GM12873 (cell line): ENCODE data around the gene SYN1.

ENCODE experiments used
- CTCF ChIP-seq: IDR thresholded peaks from 2 replicates; pipeline ENCODE4 v1.5.1; 2012; ENCODE audit warnings: low read depth, mild to moderate bottlenecking, moderate library complexity, low read length, control low read depth; ENCODE audit not compliant: insufficient read depth; ENCODE audit errors: missing control alignments

SYN1 gene

DNA sequence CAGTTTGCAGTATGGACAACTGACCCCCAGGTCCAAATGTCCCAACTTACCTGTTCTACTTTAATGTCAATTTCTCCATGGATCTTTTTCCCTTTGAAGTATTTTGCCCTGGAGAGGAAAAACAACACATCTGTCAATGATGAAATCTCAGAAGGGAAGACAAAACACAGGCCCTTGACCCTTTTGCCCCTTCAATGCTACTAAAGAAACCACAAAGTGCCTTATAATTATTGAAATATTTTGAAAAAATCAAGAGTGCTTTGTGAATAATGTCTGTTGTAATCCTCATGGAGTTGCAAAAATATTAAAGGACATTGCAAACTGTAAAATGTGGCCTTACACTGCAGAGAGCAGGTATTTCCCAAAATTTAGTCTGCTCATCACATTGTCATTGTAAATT lies 12.6 kb downstream of the SYN1 start:
- no peak for TF ChIP-seq CTCF

DNA sequence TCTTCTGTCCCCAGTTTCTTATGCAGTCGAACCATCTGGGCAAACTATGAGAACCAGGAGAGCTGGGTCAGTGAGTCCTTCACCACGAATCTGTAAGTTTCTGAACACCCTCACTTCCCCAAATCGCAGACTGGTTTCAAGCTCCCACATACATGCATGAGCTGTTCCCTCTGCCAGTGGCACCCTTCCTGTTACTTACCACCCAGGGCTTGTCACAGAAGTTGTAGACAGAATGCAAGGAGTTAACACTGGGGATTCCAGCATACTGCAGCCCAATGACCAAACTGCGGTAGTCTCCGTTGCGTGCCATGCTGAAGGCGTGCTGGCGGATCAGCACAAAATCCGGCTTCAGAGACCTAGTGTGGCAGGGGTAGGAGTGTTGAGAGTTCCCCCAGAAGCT lies 14.6 kb downstream of the SYN1 start:
- no peak for TF ChIP-seq CTCF

GRCh38 chrX:47597222-47597621 lies 22.4 kb downstream of the SYN1 start:
- no peak for TF ChIP-seq CTCF

DNA sequence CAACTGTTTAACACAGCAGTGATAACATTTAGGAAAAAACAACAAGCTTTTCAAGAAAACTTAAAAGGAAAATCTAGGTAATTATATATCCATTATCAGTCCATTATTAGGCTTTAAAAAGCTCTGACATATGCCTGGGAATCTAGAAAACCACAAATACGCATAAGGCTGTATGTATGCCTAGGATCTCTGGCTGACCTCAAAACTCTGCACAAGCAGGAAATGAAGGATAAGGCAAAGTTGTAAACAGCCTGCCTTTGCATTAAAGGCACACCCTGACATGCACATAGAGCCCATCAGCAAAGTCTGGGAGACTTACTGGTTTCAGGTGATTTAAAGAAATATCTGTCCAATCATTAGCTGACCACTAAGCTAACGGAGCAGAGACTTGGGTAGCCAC lies 23.4 kb downstream of the SYN1 start:
- no peak for TF ChIP-seq CTCF

DNA sequence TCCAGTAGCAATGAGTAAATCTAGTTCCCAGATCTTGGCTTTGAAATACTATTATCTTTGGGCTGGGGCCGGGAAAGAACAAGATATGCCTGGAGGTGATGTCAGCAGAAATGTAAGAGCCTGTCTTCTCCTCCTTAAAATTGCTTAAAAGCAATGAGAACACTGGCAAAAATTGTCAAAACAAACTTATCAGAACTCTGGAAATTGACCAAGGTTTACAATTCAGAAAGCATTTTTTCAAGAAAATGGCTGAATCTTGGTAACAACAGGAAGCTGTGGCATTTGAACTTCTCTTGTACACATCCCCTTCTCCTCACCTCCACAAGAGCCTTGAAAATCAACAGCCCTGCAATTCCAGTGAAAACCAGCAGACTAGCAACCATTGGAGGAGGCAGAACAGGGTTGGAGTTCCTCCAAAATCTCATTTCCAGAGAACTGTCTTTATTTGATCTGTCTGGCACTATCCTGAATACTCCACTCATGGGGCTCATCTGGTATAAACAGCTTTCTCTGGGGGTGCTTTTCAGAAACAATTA lies 23.9 kb downstream of the SYN1 start:
- no peak for TF ChIP-seq CTCF

- no peak for TF ChIP-seq CTCF
These were observed 26.1 kb downstream of the SYN1 start for GRCh38 chrX:47593522-47593921.

DNA sequence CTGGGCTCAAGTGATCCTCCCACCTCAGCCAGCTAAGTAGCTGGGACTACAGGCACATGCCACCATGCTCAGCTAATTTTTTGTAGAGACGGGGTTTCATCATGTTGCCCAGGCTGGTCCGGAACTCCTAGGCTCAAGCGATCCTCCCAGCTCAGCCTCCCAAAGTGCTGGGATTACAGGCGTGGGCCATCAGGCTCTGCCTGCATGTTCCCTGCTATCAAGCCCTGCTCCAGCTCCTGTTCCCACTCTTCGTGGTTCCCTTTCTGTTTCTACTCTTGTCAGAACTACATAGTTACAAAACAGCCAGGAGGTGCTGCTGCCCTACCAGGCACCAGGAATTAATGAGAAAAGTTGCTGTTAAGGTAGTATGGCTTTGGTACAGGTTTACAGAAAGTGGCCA lies 28.7 kb downstream of the SYN1 start:
- TF ChIP-seq CTCF, result no peak
